Kidney (tissue), 14 donors: ENCODE measurements around the gene INAFM2. TPM values are rescaled to one million over a fixed set of nuclear protein-coding genes. Genes with fewer than 3 reads are reported as not detected.

Source experiments
- DNase-seq, 5 donors: peaks; one replicate each; pipeline ENCODE4 v3.0.0-alpha.2; 2013 to 2020
- FAIRE-seq: peaks from 2 replicates; lab custom pipeline; 2012; peaks lifted over from hg19 to GRCh38; lab: Jason Lieb, UNC
- H3K27ac ChIP-seq, 2 donors: one replicate each; pipeline ENCODE4 v1.7.0; 2013; ENCODE audit warnings: low read depth in 2 of 2, low read length in 2 of 2, inconsistent platforms in 1 of 2
- H3K27me3 ChIP-seq: one replicate; pipeline ENCODE4 v1.7.1; 2013; ENCODE audit warnings: low read length, inconsistent platforms; ENCODE audit not compliant: control insufficient read depth, insufficient read depth
- H3K36me3 ChIP-seq, 3 donors: one replicate each; pipeline versions ENCODE4 v1.7.0 to v1.7.1; 2013; ENCODE audit warnings: low read length in 3 of 3, control low read depth in 1 of 3, inconsistent platforms in 1 of 3; ENCODE audit not compliant: insufficient read depth in 3 of 3, control insufficient read depth in 2 of 3
- H3K4me1 ChIP-seq, 3 donors: one replicate each; pipeline versions ENCODE4 v1.7.0 to v1.7.1; 2013; ENCODE audit warnings: low read length in 3 of 3, inconsistent platforms in 1 of 3, low read depth in 1 of 3; ENCODE audit not compliant: control insufficient read depth in 2 of 3, insufficient read depth in 2 of 3
- H3K4me3 ChIP-seq, 3 donors: one replicate each; pipeline versions ENCODE4 v1.7.0 to v1.8.1; 2013; ENCODE audit warnings: low read length in 3 of 3, control low read depth in 1 of 3, inconsistent platforms in 1 of 3
- H3K9ac ChIP-seq, 3 donors: one replicate each; pipeline versions ENCODE4 v1.7.0 to v1.7.1; 2013; ENCODE audit warnings: low read length in 3 of 3, control low read depth in 1 of 3, inconsistent platforms in 1 of 3
- H3K9me3 ChIP-seq, 3 donors: one replicate each; pipeline versions ENCODE4 v1.7.0 to v1.7.1; 2013; ENCODE audit warnings: low read length in 3 of 3, control low read depth in 1 of 3, inconsistent platforms in 1 of 3; ENCODE audit not compliant: control insufficient read depth in 2 of 3, insufficient read depth in 1 of 3
- intact Hi-C: fragments of 100-400 bp; cut with DNase I; formaldehyde crosslinking; loops from one replicate; pipeline ENCODE4 v1.11.1; 2022
- polyA plus RNA-seq: library from polyadenylated mRNA; stranded (reverse); fragments of 350-450 nt; fragmentation: Illumina TruSeq; extraction: RNeasy Lipid Tissue Mini Kit (QIAGEN cat#74804); gene quantifications from one replicate; pipeline ENCODE4 v1.2.3, GENCODE V29; 2014; ENCODE audit warnings: low read depth, low replicate concordance; ENCODE audit not compliant: insufficient read depth
- total RNA-seq: library from RNA; stranded (reverse); fragmentation: NEBNext Ultra II Directional; extraction: Animal tissue kit (Norgen Biotek cat#: 25700); gene quantifications from one replicate; pipeline ENCODE4 v1.2.1, GENCODE V29; 2021
- TF ChIP-seq, protein P1 (sequence below): IDR thresholded peaks from 3 replicates; pipeline ENCODE4 v1.5.1; 2012; ENCODE audit warnings: mild to moderate bottlenecking, moderate library complexity, borderline replicate concordance; ENCODE audit not compliant: insufficient read depth; ENCODE audit errors: extremely low read depth
- donor health status: control.
- donor health status: control.
- donor health status: control.
- donor health status: control.
- donor health status: control.
- donor health status: DM: yes; HTN: yes; CAD: no.
- donor health status: Normal renal cell carcinoma (clear cell type).

Gene INAFM2
- total and polyA plus RNA-seq, 2 donors from 2014 or later = 14.7 to 21.6 TPM

GRCh38 chr15:40353697-40354096, 30.2 kb downstream of the INAFM2 start:
- H3K9me3 ChIP-seq = no peaks in the 10 kb centered on the region
- H3K4me1 ChIP-seq = peaks cover 0 to 12% (median 0%) of the 10 kb centered on the region in 3 donors
- no peaks in the 10 kb centered on the region for H3K27me3 ChIP-seq
- no peak overlapping the region for H3K27ac ChIP-seq
- intact Hi-C loops = no loop called here
- H3K9ac ChIP-seq = no peak overlapping the region
- TF ChIP-seq, protein P1, sequence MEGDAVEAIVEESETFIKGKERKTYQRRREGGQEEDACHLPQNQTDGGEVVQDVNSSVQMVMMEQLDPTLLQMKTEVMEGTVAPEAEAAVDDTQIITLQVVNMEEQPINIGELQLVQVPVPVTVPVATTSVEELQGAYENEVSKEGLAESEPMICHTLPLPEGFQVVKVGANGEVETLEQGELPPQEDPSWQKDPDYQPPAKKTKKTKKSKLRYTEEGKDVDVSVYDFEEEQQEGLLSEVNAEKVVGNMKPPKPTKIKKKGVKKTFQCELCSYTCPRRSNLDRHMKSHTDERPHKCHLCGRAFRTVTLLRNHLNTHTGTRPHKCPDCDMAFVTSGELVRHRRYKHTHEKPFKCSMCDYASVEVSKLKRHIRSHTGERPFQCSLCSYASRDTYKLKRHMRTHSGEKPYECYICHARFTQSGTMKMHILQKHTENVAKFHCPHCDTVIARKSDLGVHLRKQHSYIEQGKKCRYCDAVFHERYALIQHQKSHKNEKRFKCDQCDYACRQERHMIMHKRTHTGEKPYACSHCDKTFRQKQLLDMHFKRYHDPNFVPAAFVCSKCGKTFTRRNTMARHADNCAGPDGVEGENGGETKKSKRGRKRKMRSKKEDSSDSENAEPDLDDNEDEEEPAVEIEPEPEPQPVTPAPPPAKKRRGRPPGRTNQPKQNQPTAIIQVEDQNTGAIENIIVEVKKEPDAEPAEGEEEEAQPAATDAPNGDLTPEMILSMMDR = no peak
- H3K4me3 ChIP-seq = no peak overlapping the region
- H3K36me3 ChIP-seq = no peaks in the 10 kb centered on the region
- DNase-seq (peak in 1 of 5 donors; percentile 49), FAIRE-seq (no peak)

DNA sequence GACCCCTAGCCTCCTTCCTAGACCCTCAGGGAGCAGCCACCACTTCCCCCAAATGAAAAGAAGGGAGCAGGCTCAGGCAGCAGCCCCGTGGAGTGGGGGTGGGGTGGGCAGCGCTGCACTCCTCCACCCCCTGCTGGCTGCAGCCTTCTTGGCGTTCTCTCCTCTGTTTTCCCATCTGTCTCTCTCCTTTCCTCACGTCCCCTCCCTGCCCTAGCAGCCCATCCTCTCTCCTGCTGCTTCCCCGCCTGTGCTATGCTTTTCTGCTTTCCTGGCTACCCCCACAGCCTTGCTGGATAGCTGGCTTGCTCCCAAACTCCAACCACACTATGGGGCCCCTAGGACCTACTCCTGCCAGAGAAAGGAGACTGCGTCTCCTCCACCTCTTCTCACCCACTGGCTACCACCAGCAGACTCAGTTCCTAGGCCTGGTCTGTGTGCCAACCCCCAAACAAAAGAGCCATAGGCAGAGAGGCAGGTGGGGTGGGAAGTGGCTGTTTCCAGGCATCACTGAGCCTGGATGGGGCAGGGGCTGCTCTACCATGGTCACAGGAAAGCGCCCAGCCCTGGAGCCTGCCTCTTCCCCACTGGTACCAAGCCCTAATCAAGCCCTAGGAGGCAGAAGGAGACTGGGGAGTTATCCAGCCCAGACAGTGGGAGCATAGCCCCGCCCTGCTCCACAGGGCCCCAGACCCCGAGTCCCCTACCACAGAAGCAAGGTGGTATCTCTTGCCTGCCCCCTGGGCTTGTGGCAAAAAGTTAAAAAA, 31.1 kb downstream of the INAFM2 start:
- FAIRE-seq (no peak), DNase-seq (peak in 1 of 5 donors; percentile 46)
- Histone ChIP-seq H3K4me1 (peaks cover 0 to 13% (median 0%) of the 10 kb centered on the region in 3 donors), H3K27ac (no peak overlapping the region), H3K4me3 (no peak overlapping the region), H3K9ac (no peak overlapping the region), H3K27me3 (no peaks in the 10 kb centered on the region), H3K36me3 (no peaks in the 10 kb centered on the region), H3K9me3 (no peaks in the 10 kb centered on the region)
- TF ChIP-seq, protein P1 = peak; percentile 17
- intact Hi-C loops = no loop called here

DNA sequence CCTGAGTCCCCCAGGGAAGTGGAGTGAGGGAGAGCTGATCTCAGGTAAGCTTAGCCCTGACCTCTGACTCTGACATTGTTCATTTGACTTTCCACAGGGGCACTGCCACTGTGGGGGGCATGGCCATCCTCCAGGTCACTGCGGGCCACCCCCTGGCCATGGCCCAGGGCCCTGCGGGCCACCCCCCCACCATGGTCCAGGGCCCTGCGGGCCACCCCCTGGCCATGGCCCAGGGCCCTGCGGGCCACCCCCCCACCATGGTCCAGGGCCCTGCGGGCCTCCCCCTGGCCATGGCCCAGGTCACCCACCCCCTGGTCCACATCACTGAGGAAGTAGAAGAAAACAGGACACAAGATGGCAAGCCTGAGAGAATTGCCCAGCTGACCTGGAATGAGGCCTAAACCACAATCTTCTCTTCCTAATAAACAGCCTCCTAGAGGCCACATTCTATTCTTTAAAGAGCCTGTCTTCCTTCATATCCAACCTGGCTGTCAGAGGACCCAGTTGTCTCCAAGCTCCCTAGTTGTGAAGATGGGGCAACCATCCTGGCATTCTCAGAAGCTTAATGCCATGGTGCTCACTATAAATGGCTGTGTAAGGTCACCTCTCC, 32.6 kb downstream of the INAFM2 start:
- Histone ChIP-seq H3K27me3 (no peaks in the 10 kb centered on the region), H3K4me1 (peaks cover 0 to 13% (median 0%) of the 10 kb centered on the region in 3 donors), H3K27ac (no peak overlapping the region), H3K9me3 (no peaks in the 10 kb centered on the region), H3K4me3 (no peak overlapping the region), H3K9ac (no peak overlapping the region), H3K36me3 (no peaks in the 10 kb centered on the region)
- TF ChIP-seq, protein P1 = no peak
- FAIRE-seq (no peak), DNase-seq (no peak)
- intact Hi-C loops = no loop called here
